HG03025 (cell line): ENCODE measurements around the gene CEMIP.

Source experiments
- ATAC-seq: cut with Tn5 transposase; IDR thresholded peaks from one replicate; pipeline ENCODE4 v1.9.1; 2021; ENCODE audit warnings: mild to moderate bottlenecking, moderate library complexity; ENCODE audit not compliant: unreplicated experiment, low FRiP score

Gene CEMIP

DNA sequence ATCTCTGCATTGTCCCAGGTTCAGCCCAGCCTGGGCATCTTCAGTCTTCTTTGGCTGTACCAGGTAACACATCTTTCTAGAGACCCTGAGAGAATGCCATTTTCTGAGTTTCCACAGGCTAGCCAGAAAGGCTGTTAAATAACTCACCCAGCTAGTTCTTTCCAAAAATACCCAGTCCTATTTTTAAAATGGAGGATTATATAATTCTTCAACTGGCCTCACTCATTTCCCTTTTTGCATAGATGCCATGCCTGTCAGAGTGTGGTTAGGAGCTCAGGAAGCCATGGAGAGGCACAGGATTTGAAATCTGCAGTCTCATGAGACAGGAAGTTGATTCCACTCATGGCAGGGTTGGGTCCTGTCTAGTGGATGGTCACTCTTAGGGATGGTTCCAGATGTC lies 39.8 kb downstream of the CEMIP start:
- ATAC-seq = no peak

DNA sequence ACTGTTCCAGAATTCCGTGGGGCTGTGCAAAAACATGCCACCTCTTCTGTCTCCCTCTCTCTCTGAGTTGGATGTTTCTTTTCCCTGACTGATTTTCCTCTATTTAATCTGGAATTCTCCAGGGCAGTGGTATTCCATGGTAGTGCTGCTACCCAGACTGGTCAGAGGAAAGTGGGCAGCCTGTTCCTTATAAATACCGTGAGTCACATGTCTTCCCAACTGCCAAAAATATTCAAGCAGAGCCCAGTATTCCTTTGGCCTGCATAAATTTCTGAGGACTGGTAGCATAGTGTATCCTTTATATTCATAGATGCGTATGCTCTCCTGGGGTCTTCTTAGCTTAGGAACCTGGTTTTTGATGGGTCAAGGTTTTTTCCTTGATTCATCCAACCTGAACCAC lies 40.9 kb downstream of the CEMIP start:
- ATAC-seq = no peak

DNA sequence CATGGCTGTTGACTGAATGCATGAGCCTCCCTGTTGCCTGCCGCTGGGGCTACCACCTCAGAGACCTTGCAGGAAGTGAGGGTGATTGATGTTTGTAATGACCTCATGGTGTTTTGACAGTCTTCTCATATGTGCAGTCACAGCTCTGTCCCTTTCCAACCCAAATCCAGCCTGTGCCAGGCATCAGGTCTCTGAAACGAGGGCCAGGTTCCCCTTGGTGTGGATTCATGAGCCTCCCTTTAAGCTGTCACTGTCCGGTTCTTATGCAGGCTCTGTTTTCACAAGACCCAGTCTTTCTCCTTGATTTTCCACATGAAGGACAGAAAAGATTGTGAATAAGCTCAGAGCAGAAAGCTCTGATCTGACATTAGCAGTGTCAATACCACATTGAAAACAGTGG lies 43.1 kb downstream of the CEMIP start:
- ATAC-seq = no peak

DNA sequence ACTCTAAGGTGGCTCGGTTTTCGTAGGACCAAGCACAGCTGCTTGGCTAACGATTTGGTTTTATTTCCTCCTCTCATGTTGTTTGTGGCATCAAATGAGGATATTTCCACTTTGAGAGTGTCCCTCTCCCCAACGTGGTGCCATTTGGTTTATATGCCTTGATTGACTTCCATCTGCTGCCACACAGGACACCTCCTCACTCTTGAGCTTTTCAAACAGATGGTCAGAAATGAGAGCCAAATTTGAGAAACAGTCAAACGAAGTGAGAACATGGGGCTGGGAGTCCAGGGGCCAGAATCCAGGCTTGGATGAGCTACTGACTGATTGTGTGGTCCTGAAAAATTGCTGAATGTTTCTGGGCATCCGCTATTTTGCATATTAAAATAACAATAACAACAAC lies 43.5 kb downstream of the CEMIP start:
- no peak for ATAC-seq

GRCh38 chr15:80823120-80823519 lies 44.0 kb downstream of the CEMIP start:
- no peak for ATAC-seq

- no peak for ATAC-seq
Observed at GRCh38 chr15:80823995-80824394, 44.8 kb downstream of the CEMIP start.

- ATAC-seq = no peak
Observed at GRCh38 chr15:80825361-80826030, 46.3 kb downstream of the CEMIP start.

- ATAC-seq = no peak
Observed at GRCh38 chr15:80828796-80829195, 49.6 kb downstream of the CEMIP start.

DNA sequence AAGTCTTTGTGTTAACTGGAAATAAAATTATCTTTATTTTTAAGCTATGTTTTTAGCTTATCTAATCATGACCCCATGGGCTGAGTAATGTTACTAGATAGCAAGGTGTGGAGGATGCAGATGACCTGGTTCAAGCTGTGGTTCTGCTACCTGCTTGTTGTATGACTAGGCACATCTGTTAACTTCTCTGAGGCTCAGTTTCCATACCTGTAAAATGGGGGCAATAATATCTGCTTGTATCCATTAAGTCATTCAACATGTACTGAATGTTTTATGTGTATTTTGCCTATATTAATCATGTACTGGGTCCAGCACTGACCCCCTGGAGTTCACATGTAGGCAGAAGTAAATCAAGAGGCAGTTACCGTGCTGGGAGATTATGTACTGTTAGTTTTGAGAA lies 51.5 kb downstream of the CEMIP start:
- no peak for ATAC-seq

DNA sequence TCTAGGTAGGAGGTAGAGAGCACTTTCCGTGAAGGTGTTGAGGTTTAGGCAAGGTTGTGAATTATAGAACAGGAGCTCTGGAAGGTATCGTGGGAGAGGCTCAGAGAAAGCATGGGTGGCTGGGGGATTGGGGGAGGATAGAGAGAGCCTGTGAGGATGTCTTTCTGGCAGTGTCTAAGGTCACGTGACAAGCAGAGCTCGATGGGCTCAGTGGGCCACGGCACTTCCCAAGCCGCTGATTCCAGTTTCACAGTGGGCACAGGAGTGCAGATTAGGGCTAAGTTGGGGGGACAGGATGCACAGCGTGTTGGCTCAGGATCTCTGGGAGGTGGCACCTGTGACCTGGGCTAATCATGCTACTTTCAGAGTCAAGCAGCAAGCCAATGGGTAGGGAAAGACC lies 52.0 kb downstream of the CEMIP start:
- ATAC-seq = no peak

GRCh38 chr15:80831606-80832224 lies 52.5 kb downstream of the CEMIP start:
- ATAC-seq = no peak

GRCh38 chr15:80832686-80833085 lies 53.5 kb downstream of the CEMIP start:
- no peak for ATAC-seq

DNA sequence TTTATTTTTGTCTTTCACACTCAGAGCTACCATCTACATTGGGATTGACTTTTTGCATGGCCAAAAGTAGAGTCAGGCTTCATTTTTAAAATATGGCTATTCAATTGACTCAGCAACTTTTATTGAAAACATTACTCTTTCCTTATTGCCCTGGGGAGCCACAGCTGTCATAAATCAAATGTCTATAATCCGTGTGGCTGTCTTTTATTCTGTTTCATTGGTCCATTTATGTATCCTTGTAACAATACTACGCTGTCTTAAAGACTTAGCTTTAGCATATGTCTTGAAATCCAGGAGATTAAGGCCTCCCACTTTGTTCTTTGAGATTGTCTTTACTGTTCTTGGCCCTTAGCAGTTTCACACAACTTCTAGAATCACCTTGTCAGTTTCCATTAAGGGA lies 55.2 kb downstream of the CEMIP start:
- ATAC-seq = no peak

DNA sequence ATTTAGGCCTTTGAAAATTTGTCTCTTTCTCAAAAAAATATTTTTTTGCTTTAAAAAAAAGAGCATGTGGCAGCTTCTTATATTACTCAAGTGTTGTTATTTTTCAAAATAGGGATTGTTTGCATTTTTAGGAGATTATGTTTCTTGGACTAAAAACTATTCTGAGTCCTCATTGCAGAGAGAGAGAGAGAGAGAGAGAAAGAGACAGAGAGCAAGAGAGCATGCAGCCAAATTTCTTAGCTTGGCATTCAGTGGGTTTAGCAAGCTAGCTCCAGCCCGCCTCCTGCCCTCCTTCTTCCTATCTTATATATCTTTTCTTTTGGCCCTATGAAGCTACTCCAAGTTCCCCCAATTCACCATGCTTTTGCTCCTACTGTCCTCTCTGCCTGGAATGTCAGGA lies 55.7 kb downstream of the CEMIP start:
- no peak for ATAC-seq

DNA sequence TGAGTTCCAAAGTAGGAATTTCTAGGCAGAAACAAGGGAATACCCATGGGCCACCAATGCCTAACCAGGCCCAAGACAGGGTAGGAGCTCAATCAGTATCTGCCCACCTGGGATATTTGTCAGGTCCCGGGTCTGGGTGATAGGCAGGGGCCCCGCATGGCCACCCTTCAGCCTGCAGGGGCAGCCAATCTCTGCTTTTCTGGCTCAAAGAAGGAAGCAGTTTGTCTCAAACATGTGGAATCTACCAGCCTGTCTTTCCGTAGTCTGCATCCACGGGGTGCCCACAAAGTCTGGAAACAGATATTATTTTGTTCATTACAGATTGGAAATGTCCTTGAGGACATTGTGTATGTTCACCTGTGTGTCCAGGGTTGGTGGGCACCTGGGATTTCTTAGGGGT lies 56.2 kb downstream of the CEMIP start:
- no peak for ATAC-seq

DNA sequence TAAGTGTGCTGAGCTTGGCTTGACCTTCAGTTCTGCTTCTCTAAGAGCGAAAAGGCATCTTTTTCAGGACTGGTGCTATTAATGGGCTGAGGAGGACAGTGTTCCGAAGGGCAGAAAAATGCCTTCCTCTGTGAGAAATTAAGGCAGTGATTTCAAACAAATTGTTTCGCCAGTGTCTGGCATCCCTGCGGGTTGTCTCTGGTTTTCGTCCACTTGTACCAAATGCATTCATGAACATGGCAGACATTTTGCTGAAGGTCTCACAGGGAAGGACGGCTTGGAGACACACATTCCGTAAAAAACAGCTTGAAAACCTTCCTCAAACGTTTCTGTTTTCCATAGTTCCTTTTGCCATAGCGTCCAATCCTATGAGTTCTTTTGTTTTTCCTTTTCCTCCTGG lies 57.1 kb downstream of the CEMIP start:
- no peak for ATAC-seq

- ATAC-seq = no peak
Observed at GRCh38 chr15:80837006-80837405, 57.8 kb downstream of the CEMIP start.

DNA sequence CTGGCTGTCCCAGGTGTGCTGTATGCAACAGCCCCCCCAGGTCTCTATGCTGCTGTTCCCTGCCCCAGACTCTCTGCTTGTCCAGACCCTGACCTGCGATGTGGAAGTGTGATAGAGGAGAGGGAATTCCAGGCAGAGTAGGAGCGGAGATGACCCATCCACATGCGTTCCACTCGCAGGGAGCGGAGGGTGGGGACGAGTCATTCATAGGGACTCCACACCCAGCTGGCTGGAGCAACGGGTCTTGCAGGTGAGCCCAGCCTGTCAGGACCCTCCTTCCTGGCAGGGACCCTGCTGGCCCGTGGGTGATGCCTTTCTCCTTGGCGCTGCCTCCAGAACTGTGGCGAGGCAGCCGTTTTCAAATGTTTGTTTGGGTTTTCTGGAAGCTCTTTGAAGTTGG lies 58.8 kb downstream of the CEMIP start:
- ATAC-seq = no peak

- ATAC-seq = no peak
Observed at GRCh38 chr15:80838666-80839065, 59.5 kb downstream of the CEMIP start.

GRCh38 chr15:80839764-80840130 lies 60.6 kb downstream of the CEMIP start:
- ATAC-seq = no peak

DNA sequence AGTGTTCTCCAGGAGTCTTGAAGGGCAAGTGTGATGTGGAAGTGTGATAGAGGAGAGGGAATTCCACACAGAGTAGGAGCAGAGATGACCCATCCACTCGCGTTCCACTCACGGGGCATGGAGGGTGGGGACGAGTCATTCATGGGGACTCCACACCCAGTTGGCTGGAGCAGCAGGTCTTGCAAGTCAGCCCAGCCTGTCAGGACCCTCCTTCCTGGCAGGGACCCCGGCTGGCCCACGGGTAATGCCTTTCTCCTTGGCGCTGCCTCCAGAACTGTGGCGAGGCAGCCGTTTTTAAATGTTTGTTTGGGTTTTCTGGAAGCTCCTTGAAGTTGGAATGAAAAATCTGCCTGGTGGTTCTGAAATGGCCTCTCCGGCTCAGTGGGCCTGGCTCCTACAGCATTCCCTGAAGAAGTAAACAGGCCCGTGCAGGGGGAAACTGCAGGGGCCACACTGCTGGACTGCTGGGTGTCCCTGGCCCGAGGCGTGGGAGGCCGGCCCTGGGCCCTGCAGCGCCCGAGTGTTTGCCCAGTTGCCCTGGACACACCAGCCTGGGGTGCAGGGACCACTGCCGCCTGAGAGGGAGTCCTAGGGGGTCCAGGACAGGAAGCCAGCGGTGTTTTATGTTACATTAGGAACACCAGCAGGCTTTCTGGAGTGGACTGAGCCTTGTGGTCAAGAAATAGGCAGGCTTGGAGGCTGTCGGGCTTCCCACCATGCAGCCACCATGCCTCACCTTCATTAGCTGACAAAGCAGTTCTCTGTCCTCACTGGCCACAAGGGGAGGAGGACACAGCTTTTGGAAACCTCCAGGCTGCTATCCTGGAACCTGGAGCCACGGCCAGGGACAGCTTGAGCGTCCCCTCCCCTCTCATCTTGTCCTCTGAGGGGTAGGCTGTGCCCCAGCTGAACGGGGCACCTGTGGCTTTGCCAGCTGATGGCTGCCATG lies 61.3 kb downstream of the CEMIP start:
- no peak for ATAC-seq

GRCh38 chr15:80841541-80841940 lies 62.4 kb downstream of the CEMIP start:
- no peak for ATAC-seq
